ENCODE measurements around the gene NCLN. TPM values are rescaled to one million over a fixed set of nuclear protein-coding genes. Genes with fewer than 3 reads are reported as not detected.

Gene NCLN
- total and polyA plus RNA-seq, 3 donors from 2014 or later = 50.2 to 65.5 (median 65.3) TPM

DNA sequence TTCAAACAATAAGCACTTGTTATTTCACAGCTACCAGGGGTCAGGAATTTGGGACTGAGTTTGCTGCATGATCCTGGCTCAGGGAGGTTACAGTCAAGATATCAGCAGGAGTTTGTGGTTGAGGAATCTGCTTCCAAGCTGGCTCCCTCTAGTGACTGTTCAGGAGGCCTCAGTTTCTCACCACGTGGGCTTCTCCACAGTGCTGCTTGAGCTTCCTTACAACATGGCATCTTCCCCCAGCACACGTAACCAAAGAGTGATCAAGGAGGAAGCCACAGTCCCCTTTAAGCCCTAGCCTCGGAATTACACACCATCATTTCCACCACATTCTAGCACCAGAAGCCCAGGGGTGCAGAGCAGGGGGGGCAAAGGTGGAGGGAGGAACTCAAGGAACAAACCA, 67.5 kb downstream of the NCLN start:
- Histone ChIP-seq H3K9me3 (no peaks in the 10 kb centered on the region), H3K4me3 (no peak overlapping the region), H3K27me3 (no peaks in the 10 kb centered on the region), H3K27ac (no peak overlapping the region), H3K4me1 (no peaks in the 10 kb centered on the region), H3K36me3 (ENCODE audit: low read depth, missing control alignments) (no peaks in the 10 kb centered on the region)
- intact Hi-C loops (cut with DNase I; ENCODE audit: low total_unique reads) = no loop called here
- 63% methylated on average over 3 of the region's 3 CpGs for WGBS, 2 donors
- no peak for DNase-seq
- TF ChIP-seq, protein P1, sequence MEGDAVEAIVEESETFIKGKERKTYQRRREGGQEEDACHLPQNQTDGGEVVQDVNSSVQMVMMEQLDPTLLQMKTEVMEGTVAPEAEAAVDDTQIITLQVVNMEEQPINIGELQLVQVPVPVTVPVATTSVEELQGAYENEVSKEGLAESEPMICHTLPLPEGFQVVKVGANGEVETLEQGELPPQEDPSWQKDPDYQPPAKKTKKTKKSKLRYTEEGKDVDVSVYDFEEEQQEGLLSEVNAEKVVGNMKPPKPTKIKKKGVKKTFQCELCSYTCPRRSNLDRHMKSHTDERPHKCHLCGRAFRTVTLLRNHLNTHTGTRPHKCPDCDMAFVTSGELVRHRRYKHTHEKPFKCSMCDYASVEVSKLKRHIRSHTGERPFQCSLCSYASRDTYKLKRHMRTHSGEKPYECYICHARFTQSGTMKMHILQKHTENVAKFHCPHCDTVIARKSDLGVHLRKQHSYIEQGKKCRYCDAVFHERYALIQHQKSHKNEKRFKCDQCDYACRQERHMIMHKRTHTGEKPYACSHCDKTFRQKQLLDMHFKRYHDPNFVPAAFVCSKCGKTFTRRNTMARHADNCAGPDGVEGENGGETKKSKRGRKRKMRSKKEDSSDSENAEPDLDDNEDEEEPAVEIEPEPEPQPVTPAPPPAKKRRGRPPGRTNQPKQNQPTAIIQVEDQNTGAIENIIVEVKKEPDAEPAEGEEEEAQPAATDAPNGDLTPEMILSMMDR (IDR thresholded peaks at IDR 0.05) = no peak
- no peak for TF ChIP-seq POLR2A (IDR thresholded peaks at IDR 0.05)

DNA sequence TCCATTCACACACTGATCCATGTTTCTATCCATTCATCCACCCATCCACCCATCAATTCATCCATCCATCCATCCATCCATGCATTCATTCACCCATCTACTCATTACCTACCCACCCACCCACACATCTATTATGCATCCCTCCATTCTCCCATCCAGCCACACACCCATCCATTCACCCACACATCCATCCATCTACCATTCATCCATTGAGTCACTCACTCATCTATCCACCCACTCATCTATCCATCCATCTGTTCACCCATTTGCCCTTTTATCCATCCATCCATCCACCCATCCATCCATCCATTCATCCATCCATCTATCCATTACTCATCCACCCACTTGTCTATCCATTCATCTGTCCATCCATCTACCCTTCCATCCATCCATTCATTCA, 68.8 kb downstream of the NCLN start:
- no peak overlapping the region for H3K4me3 ChIP-seq
- no peak overlapping the region for H3K27ac ChIP-seq
- no peaks in the 10 kb centered on the region for H3K27me3 ChIP-seq
- no peak for TF ChIP-seq POLR2A (IDR thresholded peaks at IDR 0.05)
- TF ChIP-seq, protein P1 (IDR thresholded peaks at IDR 0.05) = no peak
- H3K4me1 ChIP-seq = no peaks in the 10 kb centered on the region
- H3K36me3 ChIP-seq (ENCODE audit: low read depth, missing control alignments) = no peaks in the 10 kb centered on the region
- no peak for DNase-seq
- no peaks in the 10 kb centered on the region for H3K9me3 ChIP-seq
- intact Hi-C loops (cut with DNase I; ENCODE audit: low total_unique reads) = no loop called here

DNA sequence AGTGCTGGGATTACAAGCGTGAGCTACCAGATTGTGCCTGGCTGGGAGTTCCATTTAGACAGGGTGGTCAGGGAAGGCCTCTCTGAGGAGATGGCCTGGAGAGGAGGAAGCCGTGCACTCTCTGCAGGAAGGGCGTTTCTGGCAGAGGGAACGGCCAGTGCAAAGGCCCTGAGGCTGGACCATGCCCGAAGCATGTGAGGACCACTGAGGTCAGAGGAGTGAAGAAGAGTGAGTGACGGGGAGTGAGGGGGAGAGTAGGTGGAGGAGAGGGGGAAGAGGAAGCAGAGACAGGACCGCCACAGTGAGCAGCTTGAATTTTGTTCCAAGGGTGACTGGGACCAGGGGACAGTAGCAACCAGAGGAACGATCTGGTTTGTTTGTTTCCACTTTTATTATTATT, 71.3 kb downstream of the NCLN start:
- Histone ChIP-seq H3K36me3 (ENCODE audit: low read depth, missing control alignments) (no peaks in the 10 kb centered on the region), H3K4me1 (no peaks in the 10 kb centered on the region), H3K9me3 (no peaks in the 10 kb centered on the region), H3K4me3 (no peak overlapping the region), H3K27ac (no peak overlapping the region), H3K27me3 (no peaks in the 10 kb centered on the region)
- no peak for DNase-seq
- TF ChIP-seq POLR2A (IDR thresholded peaks at IDR 0.05) = no peak
- TF ChIP-seq, protein P1 (IDR thresholded peaks at IDR 0.05) = no peak
- intact Hi-C loops (cut with DNase I; ENCODE audit: low total_unique reads) = no loop called here
- 86 to 90% methylated on average over 7 to 8 of the region's 8 CpGs for WGBS, 2 donors

Other genes with a start within 250 kb of the NCLN start
- 10 to 100 TPM in 1 of 2 donors, 1 to 10 TPM in 1; 4.8 to 10.7 TPM for gene ZNF77, start 241.0 kb upstream of the NCLN start, total RNA-seq
- 5.6 TPM for gene ZNF77, start 241.0 kb upstream of the NCLN start, polyA plus RNA-seq (ENCODE audit: insufficient read depth, low read depth, low replicate concordance)
- 10 to 100 TPM in 1 of 2 donors, 1 to 10 TPM in 1; 9.1 to 12.5 TPM for gene TLE6, start 208.4 kb upstream of the NCLN start, total RNA-seq
- 8.1 TPM for gene TLE6, start 208.4 kb upstream of the NCLN start, polyA plus RNA-seq (ENCODE audit: insufficient read depth, low read depth, low replicate concordance)
- gene TLE2, start 156.7 kb upstream of the NCLN start, total RNA-seq = 10 to 100 TPM; 70.5 to 76.6 TPM
- 30.2 TPM for gene TLE2, start 156.7 kb upstream of the NCLN start, polyA plus RNA-seq (ENCODE audit: insufficient read depth, low read depth, low replicate concordance)
- gene TLE5, start 123.4 kb upstream of the NCLN start, total RNA-seq = 100 to 1,000 TPM; 354 to 539 TPM
- 314 TPM for gene TLE5, start 123.4 kb upstream of the NCLN start, polyA plus RNA-seq (ENCODE audit: insufficient read depth, low read depth, low replicate concordance)
- 100 to 1,000 TPM; 113 to 122 TPM for gene GNA11, start 91.6 kb upstream of the NCLN start, total RNA-seq
- 125 TPM for gene GNA11, start 91.6 kb upstream of the NCLN start, polyA plus RNA-seq (ENCODE audit: insufficient read depth, low read depth, low replicate concordance)
- gene GNA15, start 49.9 kb upstream of the NCLN start, total RNA-seq = 1 to 10 TPM; 2.5 to 3.6 TPM
- gene GNA15, start 49.9 kb upstream of the NCLN start, polyA plus RNA-seq (ENCODE audit: insufficient read depth, low read depth, low replicate concordance) = 4.0 TPM
- under 1 TPM; 0.39 to 0.81 TPM for gene S1PR4, start 7.2 kb upstream of the NCLN start, total RNA-seq
- 0.61 TPM for gene S1PR4, start 7.2 kb upstream of the NCLN start, polyA plus RNA-seq (ENCODE audit: insufficient read depth, low read depth, low replicate concordance)
- gene CELF5, start 38.7 kb downstream of the NCLN start, total RNA-seq = 1 to 10 TPM; 3.1 to 8.7 TPM
- 6.6 TPM for gene CELF5, start 38.7 kb downstream of the NCLN start, polyA plus RNA-seq (ENCODE audit: insufficient read depth, low read depth, low replicate concordance)
- 100 to 1,000 TPM; 113 to 127 TPM for gene NFIC, start 180.7 kb downstream of the NCLN start, total RNA-seq
- 56.5 TPM for gene NFIC, start 180.7 kb downstream of the NCLN start, polyA plus RNA-seq (ENCODE audit: insufficient read depth, low read depth, low replicate concordance)

Data from testis (tissue), 3 donors.